ENCODE data around the gene ACSM3. TPM values are rescaled to one million over a fixed set of nuclear protein-coding genes. Genes with fewer than 3 reads are reported as not detected.
"Not testable (repeated sequence)": the region's sequence is repeated elsewhere in the genome, so short reads cannot be mapped to it uniquely, and the experiment has no call there.

Gene ACSM3
- total and polyA plus RNA-seq, 9 donors, result 1.5 to 3.4 (median 2.6) TPM

GRCh38 chr16:20801278-20801677, 37.5 kb downstream of the ACSM3 start:
- Histone ChIP-seq H3K4me3 (ENCODE audit: low read length) (no peak overlapping the region), H3K9me3 (replicated peaks; ENCODE audit: control insufficient read depth, low read depth, low read length) (no peaks in the 10 kb centered on the region), H3K4me1 (ENCODE audit: control insufficient read depth, insufficient read depth, low read length) (no peaks in the 10 kb centered on the region), H3K27ac (ENCODE audit: low read length) (no peak overlapping the region), H3K27me3 (ENCODE audit: control insufficient read depth, insufficient read depth, low read length) (no peaks in the 10 kb centered on the region), H3K36me3 (ENCODE audit: control insufficient read depth, insufficient read depth, low read length) (peaks cover 12% of the 10 kb centered on the region)
- WGBS (ENCODE audit: insufficient coverage), result no CpG with 5 or more reads among the region's 1 CpG
- no peak for DNase-seq

- no peak for DNase-seq
- peaks cover 10% of the 10 kb centered on the region for H3K36me3 ChIP-seq (ENCODE audit: control insufficient read depth, insufficient read depth, low read length)
- H3K27ac ChIP-seq (ENCODE audit: low read length), result no peak overlapping the region
Observed at GRCh38 chr16:20803192-20803560, 39.4 kb downstream of the ACSM3 start.

GRCh38 chr16:20803561-20804214, 39.9 kb downstream of the ACSM3 start:
- no peaks in the 10 kb centered on the region for H3K27me3 ChIP-seq (ENCODE audit: control insufficient read depth, insufficient read depth, low read length)
- whole genome bisulfite sequencing (ENCODE audit: insufficient coverage), result 83% methylated on average over 2 of the region's 7 CpGs
- DNase-seq, result no peak
- H3K36me3 ChIP-seq (ENCODE audit: control insufficient read depth, insufficient read depth, low read length), result peaks cover 10% of the 10 kb centered on the region
- H3K9me3 ChIP-seq (replicated peaks; ENCODE audit: control insufficient read depth, low read depth, low read length), result no peaks in the 10 kb centered on the region
- H3K4me3 ChIP-seq (ENCODE audit: low read length), result no peak overlapping the region
- peaks cover 11% of the 10 kb centered on the region for H3K4me1 ChIP-seq (ENCODE audit: control insufficient read depth, insufficient read depth, low read length)
- H3K27ac ChIP-seq (ENCODE audit: low read length), result no peak overlapping the region

More at GRCh38 chr16:20803192-20803560, 39.4 kb downstream of the ACSM3 start:
- WGBS (ENCODE audit: insufficient coverage), result 91% methylated on average over 2 of the region's 2 CpGs
- no peak overlapping the region for H3K4me3 ChIP-seq (ENCODE audit: low read length)
- H3K4me1 ChIP-seq (ENCODE audit: control insufficient read depth, insufficient read depth, low read length), result peaks cover 11% of the 10 kb centered on the region
- H3K27me3 ChIP-seq (ENCODE audit: control insufficient read depth, insufficient read depth, low read length), result no peaks in the 10 kb centered on the region
- H3K9me3 ChIP-seq (replicated peaks; ENCODE audit: control insufficient read depth, low read depth, low read length), result no peaks in the 10 kb centered on the region

- H3K27me3 ChIP-seq (ENCODE audit: control insufficient read depth, insufficient read depth, low read length), result not testable (repeated sequence)
- 3% methylated on average over 6 of the region's 12 CpGs for WGBS (ENCODE audit: insufficient coverage)
Observed at GRCh38 chr16:20805684-20806167, 41.9 kb downstream of the ACSM3 start.

GRCh38 chr16:20806168-20807050, 42.6 kb downstream of the ACSM3 start, which contains the start of the genes ERI2 and REXO5:
TSS of gene ERI2 (minus strand) at chr16:20806472. CDS start at chr16:20806430, 42 bp downstream.
TSS of gene REXO5 (plus strand) at chr16:20806527. CDS start at chr16:20806954, 427 bp downstream.
- no peaks in the 10 kb centered on the region for H3K27me3 ChIP-seq (ENCODE audit: control insufficient read depth, insufficient read depth, low read length)
- peak within 1 kb of the TSS; percentile 91 for H3K4me3 ChIP-seq (ENCODE audit: low read length)
- H3K27ac ChIP-seq (ENCODE audit: low read length), result peak within 1 kb of the TSS; percentile 97
- peaks cover 11% of the 10 kb centered on the region for H3K4me1 ChIP-seq (ENCODE audit: control insufficient read depth, insufficient read depth, low read length)
- no peaks in the 10 kb centered on the region for H3K9me3 ChIP-seq (replicated peaks; ENCODE audit: control insufficient read depth, low read depth, low read length)
- H3K36me3 ChIP-seq (ENCODE audit: control insufficient read depth, insufficient read depth, low read length), result peaks cover 14% of the 10 kb centered on the region
- under 1% methylated on average over 45 of the region's 74 CpGs for WGBS (ENCODE audit: insufficient coverage)
- DNase-seq, result peak; percentile 98

More at GRCh38 chr16:20805684-20806167, 41.9 kb downstream of the ACSM3 start:
- Histone ChIP-seq H3K4me3 (ENCODE audit: low read length) (peak overlapping the region; percentile 91), H3K27ac (ENCODE audit: low read length) (peak overlapping the region; percentile 97), H3K36me3 (ENCODE audit: control insufficient read depth, insufficient read depth, low read length) (peaks cover 12% of the 10 kb centered on the region), H3K4me1 (ENCODE audit: control insufficient read depth, insufficient read depth, low read length) (peaks cover 11% of the 10 kb centered on the region)
- H3K9me3 ChIP-seq (replicated peaks; ENCODE audit: control insufficient read depth, low read depth, low read length); DNase-seq: not testable (repeated sequence)

GRCh38 chr16:20807862-20808261, 44.0 kb downstream of the ACSM3 start:
- Histone ChIP-seq H3K4me1 (ENCODE audit: control insufficient read depth, insufficient read depth, low read length) (peaks cover 11% of the 10 kb centered on the region), H3K9me3 (replicated peaks; ENCODE audit: control insufficient read depth, low read depth, low read length) (no peaks in the 10 kb centered on the region), H3K4me3 (ENCODE audit: low read length) (no peak overlapping the region), H3K36me3 (ENCODE audit: control insufficient read depth, insufficient read depth, low read length) (peaks cover 7% of the 10 kb centered on the region), H3K27me3 (ENCODE audit: control insufficient read depth, insufficient read depth, low read length) (no peaks in the 10 kb centered on the region), H3K27ac (ENCODE audit: low read length) (no peak overlapping the region)
- DNase-seq, result no peak
- WGBS (ENCODE audit: insufficient coverage), result 88% methylated on average over 4 of the region's 11 CpGs

GRCh38 chr16:20811889-20812439, 48.1 kb downstream of the ACSM3 start:
- no peak overlapping the region for H3K4me3 ChIP-seq (ENCODE audit: low read length)
- no CpG with 5 or more reads among the region's 10 CpGs for WGBS (ENCODE audit: insufficient coverage)
- DNase-seq, result no peak

GRCh38 chr16:20812510-20812909, 48.7 kb downstream of the ACSM3 start:
- DNase-seq, result no peak
- H3K27ac ChIP-seq (ENCODE audit: low read length), result no peak overlapping the region
- WGBS (ENCODE audit: insufficient coverage), result no CpG with 5 or more reads among the region's 2 CpGs
- H3K36me3 ChIP-seq (ENCODE audit: control insufficient read depth, insufficient read depth, low read length), result peaks cover 20% of the 10 kb centered on the region
- H3K4me3 ChIP-seq (ENCODE audit: low read length), result no peak overlapping the region
- H3K4me1 ChIP-seq (ENCODE audit: control insufficient read depth, insufficient read depth, low read length), result peaks cover 3% of the 10 kb centered on the region
- no peaks in the 10 kb centered on the region for H3K27me3 ChIP-seq (ENCODE audit: control insufficient read depth, insufficient read depth, low read length)
- H3K9me3 ChIP-seq (replicated peaks; ENCODE audit: control insufficient read depth, low read depth, low read length), result no peaks in the 10 kb centered on the region

More at GRCh38 chr16:20811889-20812439, 48.1 kb downstream of the ACSM3 start:
- peaks cover 9% of the 10 kb centered on the region for H3K4me1 ChIP-seq (ENCODE audit: control insufficient read depth, insufficient read depth, low read length)
- no peaks in the 10 kb centered on the region for H3K27me3 ChIP-seq (ENCODE audit: control insufficient read depth, insufficient read depth, low read length)
- no peaks in the 10 kb centered on the region for H3K9me3 ChIP-seq (replicated peaks; ENCODE audit: control insufficient read depth, low read depth, low read length)
- peaks cover 20% of the 10 kb centered on the region for H3K36me3 ChIP-seq (ENCODE audit: control insufficient read depth, insufficient read depth, low read length)
- H3K27ac ChIP-seq (ENCODE audit: low read length), result no peak overlapping the region

GRCh38 chr16:20814784-20815183, 51.0 kb downstream of the ACSM3 start:
- no peaks in the 10 kb centered on the region for H3K4me1 ChIP-seq (ENCODE audit: control insufficient read depth, insufficient read depth, low read length)
- no peaks in the 10 kb centered on the region for H3K9me3 ChIP-seq (replicated peaks; ENCODE audit: control insufficient read depth, low read depth, low read length)
- H3K27ac ChIP-seq (ENCODE audit: low read length), result no peak overlapping the region
- WGBS (ENCODE audit: insufficient coverage), result no CpG with 5 or more reads among the region's 4 CpGs
- DNase-seq, result no peak
- no peaks in the 10 kb centered on the region for H3K27me3 ChIP-seq (ENCODE audit: control insufficient read depth, insufficient read depth, low read length)
- H3K36me3 ChIP-seq (ENCODE audit: control insufficient read depth, insufficient read depth, low read length), result peaks cover 25% of the 10 kb centered on the region
- H3K4me3 ChIP-seq (ENCODE audit: low read length), result no peak overlapping the region
